NB4 (cell line): Measurements from ENCODE around the gene ZNF358.

Experiments used
- DNase-seq: peaks from one replicate; pipeline ENCODE4 v3.0.0; 2010; ENCODE audit warnings: low read depth
- H3K4me3 ChIP-seq: one replicate; pipeline ENCODE4 v1.5.1; 2011; ENCODE audit warnings: mild to moderate bottlenecking, low read depth, low read length, moderate library complexity
- CTCF ChIP-seq: IDR thresholded peaks from one replicate; pipeline ENCODE4 v1.5.1; 2012; ENCODE audit warnings: low read depth, low read length
- MAX ChIP-seq: IDR thresholded peaks from 2 replicates; pipeline ENCODE4 v1.6.1; 2011; ENCODE audit warnings: low read depth, low read length
- MYC ChIP-seq: IDR thresholded peaks from 2 replicates; pipeline ENCODE4 v1.6.1; 2011; ENCODE audit warnings: low read depth, low read length
- POLR2A ChIP-seq: IDR thresholded peaks from 2 replicates; pipeline ENCODE4 v1.6.1; 2011; ENCODE audit warnings: mild to moderate bottlenecking; ENCODE audit not compliant: insufficient read length; ENCODE audit errors: extremely low read depth

The ZNF358 gene

GRCh38 chr19:7529246-7529600 is 13.3 kb downstream of the ZNF358 start:
- TF ChIP-seq MAX (no peak), CTCF (no peak), MYC (no peak), POLR2A (no peak)
- H3K4me3 ChIP-seq = no peak overlapping the region
- no peak for DNase-seq

GRCh38 chr19:7529610-7530490 is 13.9 kb downstream of the ZNF358 start:
- no peak overlapping the region for H3K4me3 ChIP-seq
- no peak for DNase-seq
- TF ChIP-seq MAX (no peak), CTCF (no peak), POLR2A (no peak), MYC (no peak)

DNA sequence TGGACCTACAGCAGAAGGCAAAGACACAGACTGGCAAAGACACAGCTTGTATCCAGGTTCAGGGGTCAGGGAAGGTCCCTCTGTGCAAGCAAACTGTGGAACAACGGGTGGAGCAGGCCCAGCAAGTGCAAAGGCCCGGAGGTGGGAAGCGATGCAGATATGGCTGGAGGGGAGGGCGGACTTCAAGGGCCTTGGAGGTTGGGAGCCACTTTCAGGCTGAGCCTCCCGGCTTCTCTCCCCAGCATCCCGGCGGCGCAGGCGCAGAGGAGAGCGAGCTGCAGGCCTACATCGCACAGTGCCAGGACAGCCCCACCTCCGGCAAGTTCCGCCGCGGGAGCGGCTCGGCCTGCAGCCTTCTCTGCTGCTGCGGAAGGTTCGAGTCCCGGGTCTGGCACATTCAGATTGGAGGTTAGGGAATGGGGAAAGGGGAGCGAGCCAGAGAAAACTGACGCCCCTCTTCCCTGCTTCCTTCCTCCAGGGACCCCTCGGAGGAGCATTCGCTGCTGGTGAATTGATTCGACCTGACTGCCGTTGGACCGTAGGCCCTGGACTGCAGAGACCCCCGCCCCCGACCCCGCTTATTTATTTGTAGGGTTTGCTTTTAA is 17.5 kb downstream of the ZNF358 start:
- no peak for DNase-seq
- no peak for TF ChIP-seq MAX

DNA sequence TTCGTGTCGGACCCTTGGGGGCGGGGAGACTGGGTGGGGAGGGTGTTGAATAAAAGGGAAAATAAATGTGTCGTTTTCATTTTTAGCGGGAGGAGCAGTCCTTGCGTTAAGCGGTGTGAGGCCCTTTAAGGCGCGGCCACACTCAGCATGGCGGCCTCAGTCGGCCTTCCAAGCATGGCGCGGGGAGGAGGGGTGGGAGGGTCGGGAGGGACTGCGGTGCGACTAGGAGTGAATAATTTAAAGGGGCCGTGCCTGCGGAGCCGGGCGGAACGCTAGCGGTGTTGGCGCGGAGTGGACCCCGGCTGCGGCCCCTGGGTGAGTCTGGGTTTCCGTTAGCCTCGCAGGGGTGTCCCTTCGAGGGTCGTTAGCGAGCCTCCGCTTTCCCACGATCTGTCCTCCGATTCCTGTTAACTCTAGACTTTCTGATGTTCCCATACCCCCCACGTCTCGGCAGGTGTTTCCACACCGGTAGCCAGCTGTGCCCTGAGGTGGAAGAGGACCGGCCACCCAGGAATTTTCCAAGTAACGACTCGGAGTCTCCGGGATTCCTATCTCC is 18.1 kb downstream of the ZNF358 start:
- peak overlapping the region; percentile 75 for H3K4me3 ChIP-seq
- no peak for TF ChIP-seq CTCF
- TF ChIP-seq MAX = peak; percentile 60
- peak; percentile 22; the same call in 1 of the 2 replicates for TF ChIP-seq MYC
- TF ChIP-seq POLR2A = no peak
- peak; percentile 91 for DNase-seq

More for the DNA sequence above, 17.5 kb downstream of the ZNF358 start:
- no peak overlapping the region for H3K4me3 ChIP-seq

DNA sequence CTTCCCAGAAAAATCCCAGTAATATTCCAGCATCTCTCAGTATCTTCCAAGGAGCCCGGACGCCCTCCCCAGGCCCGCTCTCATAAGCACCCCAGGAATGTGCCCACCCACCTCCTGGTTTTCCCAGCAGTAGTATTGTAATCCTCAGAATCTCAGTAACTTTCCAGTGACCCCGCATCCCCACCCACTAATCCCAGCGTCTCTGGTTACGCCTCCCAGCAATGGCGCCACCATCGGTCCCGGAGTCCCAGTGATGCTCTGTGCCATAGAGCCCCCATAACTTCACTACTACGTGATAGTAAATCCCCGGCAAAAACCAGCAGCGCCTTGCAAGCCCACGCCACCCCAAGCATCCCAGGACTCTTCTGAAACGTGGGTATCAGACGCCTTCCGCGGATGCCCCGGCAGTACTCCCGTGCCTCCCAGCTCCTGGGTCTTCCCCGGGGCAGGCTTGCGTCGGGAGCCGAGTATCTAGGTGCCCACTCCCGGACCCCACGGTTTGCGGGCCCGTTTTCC is 18.7 kb downstream of the ZNF358 start:
- TF ChIP-seq MAX (no peak), MYC (no peak), CTCF (no peak), POLR2A (no peak)
- DNase-seq = peak; percentile 51
- peak overlapping the region; percentile 75 for H3K4me3 ChIP-seq
